ENCODE data around the gene GRM5. TPM values are rescaled to one million over a fixed set of nuclear protein-coding genes. Genes with fewer than 3 reads are reported as not detected.

The GRM5 gene
- total RNA-seq, 1 donor from 2014 or later, result 0.15 TPM

Other genes with a start within 250 kb of the GRM5 start
- not detected in 2 replicates for gene TYR, start 111.9 kb upstream of the GRM5 start, total RNA-seq